UCSD-AML1 (cell line): ENCODE data around the gene EFS.

Experiments used
- DNase-seq: peaks from one replicate; lab custom pipeline; 2025; ENCODE audit not compliant: unreplicated experiment; lab: John Stamatoyannopoulos, UW

Gene EFS

DNA sequence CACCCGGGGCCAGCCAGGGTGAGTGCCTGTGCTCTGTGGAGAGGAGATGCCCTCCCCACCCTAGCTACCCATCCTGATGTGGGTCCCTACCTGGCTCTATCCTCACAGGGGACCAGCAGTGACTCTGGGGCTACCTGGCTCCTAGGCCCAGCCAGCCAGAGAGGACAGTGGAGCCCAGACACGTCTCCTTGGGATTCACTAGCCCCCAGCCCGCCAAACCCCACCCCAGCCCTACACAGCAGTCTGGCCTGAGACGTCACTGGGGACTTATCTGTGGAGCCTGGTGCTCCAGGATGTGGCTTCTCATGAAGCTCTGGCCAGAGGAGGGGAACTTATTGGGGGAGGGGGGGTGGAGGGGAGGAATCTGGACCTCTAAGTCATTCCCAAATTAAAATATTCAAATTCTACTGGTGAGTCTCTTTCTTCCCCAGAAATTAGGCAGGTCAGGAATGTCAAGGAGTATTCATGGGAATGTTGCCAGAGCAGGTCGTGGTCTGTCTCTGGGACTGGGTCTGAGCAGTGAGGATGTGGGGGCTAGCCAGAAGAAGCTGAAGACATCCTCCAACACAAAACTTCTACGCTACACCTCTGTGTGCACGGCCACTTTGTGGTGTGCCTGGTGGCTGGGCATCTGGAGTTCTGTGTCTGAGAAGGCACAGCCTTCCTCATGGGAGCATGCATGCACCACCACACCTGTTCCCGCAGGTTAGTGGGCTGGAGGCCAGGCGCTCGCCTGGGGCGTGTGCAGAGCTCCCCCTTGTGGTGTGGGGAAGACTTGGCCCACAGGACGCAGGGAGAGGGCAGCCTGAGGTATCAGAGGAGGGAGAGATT, 14.6 kb upstream of the EFS start:
- peak; percentile 59 for DNase-seq

DNA sequence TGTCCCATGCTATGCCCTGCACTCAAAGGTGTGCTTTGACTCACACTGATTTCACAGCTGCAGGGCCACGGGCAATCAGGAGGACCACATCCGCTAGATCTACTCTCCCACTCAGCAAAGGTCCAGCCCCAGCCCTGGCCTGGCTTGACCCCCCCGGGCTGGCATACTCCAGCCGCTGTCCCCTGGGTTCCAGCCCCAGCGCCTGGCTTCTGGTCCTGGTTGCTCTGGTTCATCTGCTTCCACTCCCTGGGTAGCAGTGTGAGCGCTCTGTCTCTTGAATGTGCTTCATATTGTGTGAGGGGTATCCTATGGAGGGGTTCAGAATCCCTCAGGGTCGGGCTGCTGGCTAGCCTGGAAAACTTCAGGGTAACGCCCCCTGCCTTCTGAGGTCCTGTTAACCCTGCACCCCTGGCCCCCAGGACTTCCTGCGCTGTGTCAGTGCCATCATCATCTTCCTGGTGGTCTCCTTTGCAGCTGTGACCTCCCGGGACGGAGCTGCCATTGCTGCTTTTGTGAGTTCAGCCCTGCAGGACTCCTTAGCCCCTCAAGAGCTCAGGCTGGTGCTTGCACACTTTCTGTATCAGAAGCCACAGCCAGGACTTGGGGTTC, 13.7 kb upstream of the EFS start:
- DNase-seq = no peak

GRCh38 chr14:23377573-23378563, 12.9 kb upstream of the EFS start:
- DNase-seq = peak; percentile 36

DNA sequence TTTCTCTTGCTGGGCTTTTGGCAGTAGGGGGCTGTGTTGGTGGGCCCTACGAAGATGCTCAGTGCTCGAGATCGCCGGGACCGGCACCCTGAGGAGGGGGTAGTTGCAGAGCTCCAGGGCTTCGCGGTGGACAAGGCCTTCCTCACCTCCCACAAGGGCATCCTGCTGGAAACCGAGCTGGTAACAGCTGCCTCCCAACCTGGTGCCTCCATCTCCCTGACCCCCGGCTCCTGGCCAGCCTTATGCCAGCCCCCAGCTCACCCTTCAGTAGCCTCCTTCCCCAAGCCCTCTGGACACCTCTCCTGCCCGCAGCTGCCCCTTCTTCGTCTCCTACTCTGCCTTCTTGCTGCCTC, 12.2 kb upstream of the EFS start:
- DNase-seq = no peak

- DNase-seq = peak; percentile 40
Measured at GRCh38 chr14:23376482-23377197, 11.7 kb upstream of the EFS start, which contains the start of gene CMTM5. Gene CMTM5 (plus strand): TSS chr14:23377046. CDS start chr14:23377252, 206 bp downstream.

DNA sequence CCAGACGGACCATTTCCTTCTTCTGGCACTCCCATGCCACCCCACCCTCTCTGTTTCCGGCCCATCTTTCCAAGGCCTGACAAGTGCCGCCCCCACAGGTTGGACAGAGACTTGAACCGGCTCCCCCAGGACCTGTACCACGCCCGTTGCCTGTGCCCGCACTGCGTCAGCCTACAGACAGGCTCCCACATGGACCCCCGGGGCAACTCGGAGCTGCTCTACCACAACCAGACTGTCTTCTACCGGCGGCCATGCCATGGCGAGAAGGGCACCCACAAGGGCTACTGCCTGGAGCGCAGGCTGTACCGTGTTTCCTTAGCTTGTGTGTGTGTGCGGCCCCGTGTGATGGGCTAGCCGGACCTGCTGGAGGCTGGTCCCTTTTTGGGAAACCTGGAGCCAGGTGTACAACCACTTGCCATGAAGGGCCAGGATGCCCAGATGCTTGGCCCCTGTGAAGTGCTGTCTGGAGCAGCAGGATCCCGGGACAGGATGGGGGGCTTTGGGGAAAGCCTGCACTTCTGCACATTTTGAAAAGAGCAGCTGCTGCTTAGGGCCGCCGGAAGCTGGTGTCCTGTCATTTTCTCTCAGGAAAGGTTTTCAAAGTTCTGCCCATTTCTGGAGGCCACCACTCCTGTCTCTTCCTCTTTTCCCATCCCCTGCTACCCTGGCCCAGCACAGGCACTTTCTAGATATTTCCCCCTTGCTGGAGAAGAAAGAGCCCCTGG, 10.7 kb upstream of the EFS start:
- DNase-seq = no peak

DNA sequence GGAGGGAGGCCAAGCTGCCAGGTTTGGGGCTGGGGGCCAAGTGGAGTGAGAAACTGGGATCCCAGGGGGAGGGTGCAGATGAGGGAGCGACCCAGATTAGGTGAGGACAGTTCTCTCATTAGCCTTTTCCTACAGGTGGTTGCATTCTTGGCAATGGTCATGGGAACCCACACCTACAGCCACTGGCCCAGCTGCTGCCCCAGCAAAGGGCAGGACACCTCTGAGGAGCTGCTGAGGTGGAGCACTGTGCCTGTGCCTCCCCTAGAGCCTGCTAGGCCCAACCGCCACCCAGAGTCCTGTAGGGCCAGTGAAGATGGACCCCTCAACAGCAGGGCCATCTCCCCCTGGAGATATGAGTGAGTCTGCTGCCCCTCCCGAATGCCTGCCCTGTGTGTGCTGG, 8.1 kb upstream of the EFS start:
- no peak for DNase-seq

GRCh38 chr14:23372509-23372908, 7.5 kb upstream of the EFS start, which contains the start of gene IL25:
Gene IL25 (plus strand): TSS chr14:23372809.
- no peak for DNase-seq

DNA sequence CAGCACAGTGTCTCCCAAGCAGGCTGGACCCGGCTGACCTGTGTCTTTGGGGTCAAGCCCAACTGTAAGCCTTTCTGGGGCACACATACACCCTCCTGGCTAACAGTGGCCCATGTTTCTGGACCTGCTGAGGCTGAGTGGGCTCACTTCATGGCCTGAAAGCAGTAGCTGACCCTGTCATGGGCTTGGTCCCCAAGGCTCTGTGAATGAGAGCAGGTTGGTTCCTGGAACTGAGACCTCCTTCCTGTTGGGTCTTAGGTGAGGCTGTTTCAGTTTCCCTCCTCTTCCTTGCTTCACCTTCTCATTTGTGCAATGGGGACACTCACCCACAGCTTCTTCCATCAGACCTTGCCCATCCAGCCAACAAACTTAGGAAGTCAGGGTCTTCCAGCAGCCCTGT, 6.9 kb upstream of the EFS start:
- no peak for DNase-seq

GRCh38 chr14:23370221-23370620, 5.2 kb upstream of the EFS start:
- no peak for DNase-seq

GRCh38 chr14:23366426-23366921, 1.5 kb upstream of the EFS start:
- DNase-seq = no peak

GRCh38 chr14:23365732-23366425, 907 bp upstream of the EFS start:
- no peak for DNase-seq

DNA sequence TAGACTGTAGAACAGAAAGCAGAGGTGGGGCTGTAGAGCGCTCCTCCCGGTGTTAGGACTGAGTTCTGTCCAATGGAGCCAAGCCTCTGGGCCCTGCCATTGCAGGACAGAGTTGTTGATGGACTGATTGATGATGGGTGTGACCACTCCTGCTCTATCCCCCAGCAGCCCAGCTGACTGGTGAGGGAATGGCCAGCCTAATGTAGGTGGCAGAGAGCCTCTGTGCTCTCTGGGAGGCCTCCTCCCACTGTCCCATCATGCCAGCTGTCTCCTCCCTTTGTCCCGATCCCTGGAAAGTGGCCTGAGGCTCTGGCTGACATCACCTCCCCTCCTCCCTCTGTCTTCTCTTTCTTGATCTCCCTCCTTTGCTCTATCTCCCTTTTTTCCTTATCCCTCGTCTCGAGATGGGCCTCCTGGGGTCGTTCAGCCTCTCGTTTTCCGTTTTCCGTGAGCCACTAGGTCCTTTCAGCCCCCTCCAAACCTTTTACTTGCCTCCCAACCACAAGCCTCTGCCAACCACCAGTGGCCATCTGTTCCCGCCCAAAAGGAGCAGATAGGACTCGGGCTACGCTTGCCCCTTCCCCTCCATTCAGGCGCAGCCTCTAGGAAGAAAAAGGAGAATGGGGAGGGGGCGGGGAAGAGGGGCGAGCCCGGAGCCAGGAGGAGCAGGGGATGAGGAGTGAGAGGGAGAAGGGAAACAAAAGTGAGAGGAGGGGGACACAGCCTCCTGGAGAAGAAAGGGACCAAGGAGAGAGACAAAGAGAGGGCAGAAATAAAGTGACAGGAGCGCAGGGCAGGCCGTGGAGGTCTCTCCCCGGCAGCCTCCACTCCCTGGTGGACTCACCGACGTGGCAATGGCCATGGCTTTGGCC, 572 bp downstream of the EFS start:
- no peak for DNase-seq

DNA sequence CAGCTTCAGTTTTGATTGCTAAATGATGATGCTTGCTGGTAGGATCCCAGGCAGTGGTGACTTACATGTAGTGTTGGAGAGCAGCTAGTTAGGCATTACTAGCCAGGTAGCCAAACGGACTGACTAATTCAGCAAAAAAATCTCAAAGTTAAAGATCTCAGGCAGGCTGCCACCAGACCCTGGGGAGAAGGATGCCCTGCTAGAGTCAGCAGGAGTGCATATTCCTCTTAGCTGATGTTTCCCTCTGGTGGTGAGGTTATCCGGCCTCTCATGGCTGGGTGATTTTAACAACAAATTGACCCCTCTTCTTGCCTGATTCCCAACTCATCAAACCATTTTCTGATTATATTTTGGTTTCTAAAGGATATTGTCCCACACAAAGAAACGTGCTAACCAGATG, 2.8 kb downstream of the EFS start:
- DNase-seq = no peak

GRCh38 chr14:23361763-23362162, 3.2 kb downstream of the EFS start:
- no peak for DNase-seq

GRCh38 chr14:23361320-23361719, 3.7 kb downstream of the EFS start:
- no peak for DNase-seq

DNA sequence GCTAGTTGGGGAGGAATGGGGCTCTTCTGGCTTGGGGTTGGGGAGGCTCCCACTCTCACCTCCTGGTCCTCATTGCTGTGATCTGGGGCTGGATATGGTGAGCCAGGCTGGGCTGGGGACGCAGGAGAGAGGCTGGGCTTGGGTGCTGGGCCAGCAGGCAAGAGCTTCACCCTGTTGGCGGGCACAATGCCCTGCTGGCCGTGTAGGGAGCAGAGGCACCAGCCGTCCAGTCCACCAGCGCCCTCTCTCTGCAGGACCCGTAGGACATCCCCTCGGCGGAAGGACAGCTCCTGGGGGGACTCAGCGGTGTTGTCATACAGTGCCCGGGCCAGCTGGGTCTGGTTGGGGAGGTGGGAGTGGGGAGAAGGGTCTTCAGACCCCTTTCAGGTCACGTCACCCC, 4.5 kb downstream of the EFS start:
- DNase-seq = no peak

- no peak for DNase-seq
Measured at GRCh38 chr14:23359722-23360447, 5.1 kb downstream of the EFS start.
